ENCODE data around the gene ROBO1. TPM values are rescaled to one million over a fixed set of nuclear protein-coding genes. Genes with fewer than 3 reads are reported as not detected.

ROBO1 gene
- total and polyA plus RNA-seq, 2 of the 8 experiments (the other 6 are each of a cell fraction or from before 2014, with no cell fraction given), result 51.4 to 91.0 TPM

GRCh38 chr3:79415356-79415755 lies 352.4 kb downstream of the ROBO1 start:
- no peak overlapping the region for H3K9ac ChIP-seq (replicated peaks in 1 of 4; ENCODE audit: extremely low read depth in 1 of 4, low read depth in 3 of 4, low read length in 3 of 4)
- H2BK15ac ChIP-seq (ENCODE audit: low read length), result no peak overlapping the region
- FAIRE-seq, result no peak
- ChIA-PET POLR2A (ENCODE audit: partially characterized antibody) (no interaction called here), CTCF (ENCODE audit: partially characterized antibody) (no interaction called here)
- H3K4me3 ChIP-seq (ENCODE audit: extremely low read depth in 1 of 4, insufficient read depth in 2 of 4, low read depth in 3 of 4, low read length in 4 of 4), result no peak overlapping the region
- H4K20me1 ChIP-seq (replicated peaks in 1 of 2; ENCODE audit: control insufficient read depth in 1 of 2, insufficient read depth in 2 of 2, low read length in 2 of 2), result no peaks in the 10 kb centered on the region
- no peaks in the 10 kb centered on the region for H3K36me3 ChIP-seq (ENCODE audit: control insufficient read depth in 2 of 4, insufficient read depth in 4 of 4, low read length in 3 of 4)
- no peak for TF ChIP-seq RAD21 (IDR thresholded peaks at IDR 0.05 in 1 of 2, conservative IDR thresholded peaks at IDR 0.05 in 1 of 2; ENCODE audit: low read depth in 2 of 2, low read length in 2 of 2)
- TF ChIP-seq SIX5 (IDR thresholded peaks at IDR 0.05; ENCODE audit: low read depth, low read length), result no peak
- TF ChIP-seq POU5F1 (IDR thresholded peaks at IDR 0.05; ENCODE audit: low read depth, low read length), result no peak
- no peak for TF ChIP-seq FOSL1 (IDR thresholded peaks at IDR 0.05; ENCODE audit: insufficient read depth, low read depth, low read length)
- TF ChIP-seq KDM1A (IDR thresholded peaks at IDR 0.05; ENCODE audit: borderline replicate concordance, low read length), result no peak
- TF ChIP-seq TAF7 (optimal IDR thresholded peaks at IDR 0.05; ENCODE audit: borderline replicate concordance, low read depth, low read length), result no peak
- no peak for TF ChIP-seq PHF8 (conservative IDR thresholded peaks at IDR 0.05; ENCODE audit: low read depth, low read length)
- no peaks in the 10 kb centered on the region for H3K79me1 ChIP-seq (ENCODE audit: low read depth, low read length)
- no peak overlapping the region for H4K5ac ChIP-seq (ENCODE audit: insufficient read length, low read depth, low read length)
- no peaks in the 10 kb centered on the region for H3K23me2 ChIP-seq (ENCODE audit: low read depth, low read length)
- H3K23ac ChIP-seq (ENCODE audit: insufficient read length), result no peak overlapping the region
- no peak overlapping the region for H2AFZ ChIP-seq (ENCODE audit: low read length)
- H3K27ac ChIP-seq (ENCODE audit: low read depth, low read length), result no peak overlapping the region
- H3K14ac ChIP-seq (ENCODE audit: insufficient read length), result no peak overlapping the region
- H3K79me2 ChIP-seq (ENCODE audit: control insufficient read depth in 1 of 2, insufficient read depth in 2 of 2, low read length in 2 of 2), result no peaks in the 10 kb centered on the region
- no peak for DNase-seq (ENCODE audit: low read depth in 1 of 2, low spot score in 2 of 2)
- no peak overlapping the region for H3K56ac ChIP-seq (replicated peaks; ENCODE audit: insufficient read length, low read depth, low read length)
- no peak overlapping the region for H3K18ac ChIP-seq (ENCODE audit: extremely low read depth, low read length)
- no peaks in the 10 kb centered on the region for H3K9me3 ChIP-seq (ENCODE audit: insufficient read depth in 2 of 2, low read depth in 1 of 2, low read length in 1 of 2)
- no peak overlapping the region for H2BK120ac ChIP-seq (replicated peaks; ENCODE audit: low read depth, low read length)
- H2BK5ac ChIP-seq (ENCODE audit: low read depth, low read length), result no peak overlapping the region
- no peak overlapping the region for H3K4me2 ChIP-seq (ENCODE audit: insufficient read depth in 1 of 2, low read depth in 2 of 2, low read length in 2 of 2)
- H2BK20ac ChIP-seq (ENCODE audit: low read length), result no peak overlapping the region
- no peak overlapping the region for H2AK5ac ChIP-seq (ENCODE audit: low read depth, low read length)
- no peak overlapping the region for H4K8ac ChIP-seq (ENCODE audit: extremely low read depth, insufficient read depth, low read length)
- 65% methylated on average over 3 of the region's 3 CpGs; no CpG with 5 or more reads in 1 of the 2 experiments for WGBS, 2 experiments (ENCODE audit: extremely low coverage in 1 of 2, insufficient coverage in 1 of 2, insufficient read length in 1 of 2, insufficient replicate concordance in 2 of 2, low coverage in 1 of 2, low lambda C conversion rate in 2 of 2, missing lambda C conversion rate in 1 of 2)
- H3K4me1 ChIP-seq (replicated peaks in 1 of 4; ENCODE audit: control insufficient read depth in 3 of 4, insufficient read depth in 4 of 4, low read length in 3 of 4), result no peaks in the 10 kb centered on the region
- no peaks in the 10 kb centered on the region for H3K27me3 ChIP-seq (replicated peaks in 1 of 4; ENCODE audit: control insufficient read depth in 3 of 4, extremely low read depth in 1 of 4, insufficient read depth in 3 of 4, low read length in 3 of 4)
- no peak overlapping the region for H3K4ac ChIP-seq (replicated peaks; ENCODE audit: insufficient read length, low read depth, low read length)
- H2BK12ac ChIP-seq (ENCODE audit: low read depth, low read length), result no peak overlapping the region
- no peak overlapping the region for H4K91ac ChIP-seq (replicated peaks; ENCODE audit: insufficient read length, low read length)
